Transverse colon (tissue), 4 donors: ENCODE results near the gene ZNF263. TPM values are rescaled to one million over a fixed set of nuclear protein-coding genes. Genes with fewer than 3 reads are reported as not detected.

Source experiments
- DNase-seq: peaks from one replicate; pipeline ENCODE4 v3.0.0-alpha.2; 2019
- H3K27ac ChIP-seq, 4 donors: fragments of 200-600 bp; sonication (generic); 2 replicates each; pipeline ENCODE4 v1.5.1; 2016 to 2018; ENCODE audit warnings: inconsistent platforms in 4 of 4
- H3K27me3 ChIP-seq: fragments of 200-600 bp; sonication (generic); 2 replicates; pipeline ENCODE4 v1.5.1; 2017; ENCODE audit warnings: inconsistent platforms
- H3K36me3 ChIP-seq, 4 donors: fragments of 200-600 bp; sonication (generic); 2 replicates each; pipeline ENCODE4 v1.5.1; 2017 to 2019; ENCODE audit warnings: inconsistent platforms in 4 of 4
- H3K4me1 ChIP-seq, 4 donors: fragments of 200-600 bp; sonication (generic); 2 replicates each; pipeline ENCODE4 v1.5.1; 2017 to 2020; ENCODE audit warnings: inconsistent platforms in 4 of 4
- H3K4me3 ChIP-seq, 4 donors: fragments of 200-600 bp; sonication (generic); 1 replicate in 1 of 4; 2 replicates in 3 of 4; pipeline versions ENCODE4 v1.5.1 to v1.6.1; 2017 to 2019; ENCODE audit warnings: inconsistent platforms in 4 of 4
- H3K9me3 ChIP-seq, 2 donors: fragments of 200-600 bp; sonication (generic); 2 replicates each; pipeline ENCODE4 v1.5.1; 2017 to 2019; ENCODE audit warnings: inconsistent platforms in 2 of 2
- CTCF ChIP-seq, 5 experiments: fragments of 200-600 bp in 3 of 5; fragments of 450-650 bp in 2 of 5; sonication (generic) in 3 of 5; IDR thresholded peaks; 1 replicate in 2 of 5; 2 replicates in 3 of 5; pipeline ENCODE4 v1.5.1; 2016 to 2017; ENCODE audit warnings: antibody characterized with exemption in 5 of 5, inconsistent platforms in 3 of 5, mild to moderate bottlenecking in 2 of 5, moderate library complexity in 1 of 5
- EP300 ChIP-seq: sonication (generic); formaldehyde crosslinking; IDR thresholded peaks from one replicate; pipeline ENCODE4 v1.6.1; 2017; ENCODE audit warnings: antibody characterized with exemption, low read depth
- POLR2A ChIP-seq: fragments of 450-650 bp; IDR thresholded peaks from one replicate; pipeline ENCODE4 v1.6.1; 2016; ENCODE audit warnings: antibody characterized with exemption, mild to moderate bottlenecking, moderate library complexity
- POLR2AphosphoS5 ChIP-seq, 3 donors: sonication (generic); formaldehyde crosslinking; IDR thresholded peaks; one replicate each; pipeline ENCODE4 v1.6.1; 2016; ENCODE audit warnings: antibody characterized with exemption in 3 of 3
- WGBS, 2 donors: methylation state at CpG; one replicate each; pipeline ENCODE4 v1.1.5; 2018; ENCODE audit warnings: low coverage in 1 of 2; 5-methylcytosine and 5-hydroxymethylcytosine counted together
- in situ Hi-C, 4 donors: fragments of 200-750 bp; cut with MboI; loops; one replicate each; pipeline versions ENCODE4 v1.15.0 to v1.15.1; 2017; ENCODE audit warnings: low sequenced_read_pairs in 3 of 4, low pct_ligation_motif_present in 1 of 4, low pct_unique_long_range_greater_than_20kb in 1 of 4
- intact Hi-C: fragments of 100-400 bp; cut with DNase I; formaldehyde crosslinking; loops from one replicate; pipeline ENCODE4 v1.15.1; 2023; ENCODE audit warnings: low total_unique reads
- total RNA-seq, 4 donors: library from RNA; depleted of rRNA; stranded (reverse); fragments of >200 nt; gene quantifications; one replicate each; pipeline ENCODE4 v1.1.0, GENCODE V29; 2016

ZNF263 gene
- total RNA-seq, 4 donors from 2014 or later: 4.6 to 46.0 (median 36.8) TPM

- peaks cover 5 to 17% (median 10%) of the 10 kb centered on the region in 4 donors for H3K4me1 ChIP-seq
- H3K4me3 ChIP-seq: no peak overlapping the region
- no peak overlapping the region for H3K27ac ChIP-seq
- H3K36me3 ChIP-seq: peaks cover 0 to 20% (median 10%) of the 10 kb centered on the region in 4 donors
- no peaks in the 10 kb centered on the region for H3K9me3 ChIP-seq
- in situ Hi-C loops: no loop called here
- no peaks in the 10 kb centered on the region for H3K27me3 ChIP-seq
- TF ChIP-seq POLR2AphosphoS5 (IDR thresholded peaks at IDR 0.05) (no peak), CTCF (IDR thresholded peaks at IDR 0.05) (no peak), EP300 (no peak), POLR2A (no peak)
- peak; percentile 48 for DNase-seq
- WGBS, 2 donors: 88% methylated on average over 11 to 23 of the region's 29 CpGs
- intact Hi-C loops: no loop called here
These were observed 47.2 kb upstream of the ZNF263 start for GRCh38 chr16:3235856-3236669.

- WGBS, 2 donors: 70 to 89% methylated on average over 3 to 5 of the region's 5 CpGs
These were observed 41.5 kb upstream of the ZNF263 start for GRCh38 chr16:3241761-3242160.

GRCh38 chr16:3242709-3243108, 40.6 kb upstream of the ZNF263 start:
- intact Hi-C loops: no loop called here

More at GRCh38 chr16:3241761-3242160, 41.5 kb upstream of the ZNF263 start:
- H3K4me1 ChIP-seq: no peaks in the 10 kb centered on the region
- H3K36me3 ChIP-seq: no peaks in the 10 kb centered on the region
- H3K27ac ChIP-seq: no peak overlapping the region
- H3K27me3 ChIP-seq: no peaks in the 10 kb centered on the region
- intact Hi-C loops: no loop called here
- H3K9me3 ChIP-seq: no peaks in the 10 kb centered on the region
- DNase-seq: no peak
- in situ Hi-C loops: no loop called here
- H3K4me3 ChIP-seq: no peak overlapping the region
- TF ChIP-seq POLR2AphosphoS5 (IDR thresholded peaks at IDR 0.05): no peak
- TF ChIP-seq EP300: no peak
- TF ChIP-seq POLR2A: no peak
- no peak for TF ChIP-seq CTCF (IDR thresholded peaks at IDR 0.05)

More at GRCh38 chr16:3242709-3243108, 40.6 kb upstream of the ZNF263 start:
- WGBS, 2 donors: 78 to 79% methylated on average over 9 to 11 of the region's 11 CpGs
- H3K27ac ChIP-seq: no peak overlapping the region
- no peaks in the 10 kb centered on the region for H3K36me3 ChIP-seq
- H3K4me1 ChIP-seq: no peaks in the 10 kb centered on the region
- TF ChIP-seq POLR2A (no peak), CTCF (IDR thresholded peaks at IDR 0.05) (no peak), POLR2AphosphoS5 (IDR thresholded peaks at IDR 0.05) (no peak), EP300 (no peak)
- no peaks in the 10 kb centered on the region for H3K27me3 ChIP-seq
- H3K4me3 ChIP-seq: no peak overlapping the region
- DNase-seq: no peak
- in situ Hi-C loops: no loop called here
- no peaks in the 10 kb centered on the region for H3K9me3 ChIP-seq
